ENCODE measurements around the gene MME.

MME gene

GRCh38 chr3:155086051-155086450, 5.9 kb downstream of the MME start:
- Histone ChIP-seq H3K27me3 (ENCODE audit: control insufficient read depth, low read length) (no peaks in the 10 kb centered on the region), H3K9me3 (ENCODE audit: control insufficient read depth, insufficient read depth, low read length) (no peaks in the 10 kb centered on the region), H3K4me1 (ENCODE audit: control insufficient read depth, low read length) (peaks cover 61% of the 10 kb centered on the region), H3K27ac (ENCODE audit: low read depth, low read length) (no peak overlapping the region), H3K4me2 (ENCODE audit: low read length) (no peak overlapping the region), H3K79me2 (ENCODE audit: control insufficient read depth, low read length) (peaks cover 85% of the 10 kb centered on the region), H3K36me3 (ENCODE audit: control insufficient read depth, low read length) (peaks cover 94% of the 10 kb centered on the region), H3K9me2 (replicated peaks; ENCODE audit: control insufficient read depth, low read length) (no peaks in the 10 kb centered on the region), H3K4me3 (ENCODE audit: low read length) (no peak overlapping the region), H4K20me1 (ENCODE audit: control insufficient read depth, insufficient read depth, low read depth, low read length) (no peaks in the 10 kb centered on the region), H3F3A (ENCODE audit: control insufficient read depth, insufficient read depth) (peaks cover 10% of the 10 kb centered on the region; the same call in 1 of the 2 replicates)
- TF ChIP-seq CTCF (IDR thresholded peaks at IDR 0.05; ENCODE audit: low read depth, low read length, poor library complexity, severe bottlenecking) (no peak), EZH2phosphoT487 (IDR thresholded peaks at IDR 0.05; ENCODE audit: borderline replicate concordance, low read length) (no peak)

- Histone ChIP-seq H3F3A (ENCODE audit: control insufficient read depth, insufficient read depth) (peaks cover 24% of the 10 kb centered on the region), H3K9me2 (replicated peaks; ENCODE audit: control insufficient read depth, low read length) (no peaks in the 10 kb centered on the region), H3K4me3 (ENCODE audit: low read length) (no peak overlapping the region), H3K36me3 (ENCODE audit: control insufficient read depth, low read length) (peaks cover 93% of the 10 kb centered on the region), H3K4me1 (ENCODE audit: control insufficient read depth, low read length) (peaks cover 66% of the 10 kb centered on the region), H3K79me2 (ENCODE audit: control insufficient read depth, low read length) (peaks cover 85% of the 10 kb centered on the region), H3K27me3 (ENCODE audit: control insufficient read depth, low read length) (no peaks in the 10 kb centered on the region), H3K27ac (ENCODE audit: low read depth, low read length) (no peak overlapping the region), H3K4me2 (ENCODE audit: low read length) (no peak overlapping the region), H4K20me1 (ENCODE audit: control insufficient read depth, insufficient read depth, low read depth, low read length) (no peaks in the 10 kb centered on the region), H3K9me3 (ENCODE audit: control insufficient read depth, insufficient read depth, low read length) (no peaks in the 10 kb centered on the region)
- no peak for TF ChIP-seq EZH2phosphoT487 (IDR thresholded peaks at IDR 0.05; ENCODE audit: borderline replicate concordance, low read length)
- TF ChIP-seq CTCF (IDR thresholded peaks at IDR 0.05; ENCODE audit: low read depth, low read length, poor library complexity, severe bottlenecking), result no peak
Observed at GRCh38 chr3:155088706-155089345, 8.7 kb downstream of the MME start.

DNA sequence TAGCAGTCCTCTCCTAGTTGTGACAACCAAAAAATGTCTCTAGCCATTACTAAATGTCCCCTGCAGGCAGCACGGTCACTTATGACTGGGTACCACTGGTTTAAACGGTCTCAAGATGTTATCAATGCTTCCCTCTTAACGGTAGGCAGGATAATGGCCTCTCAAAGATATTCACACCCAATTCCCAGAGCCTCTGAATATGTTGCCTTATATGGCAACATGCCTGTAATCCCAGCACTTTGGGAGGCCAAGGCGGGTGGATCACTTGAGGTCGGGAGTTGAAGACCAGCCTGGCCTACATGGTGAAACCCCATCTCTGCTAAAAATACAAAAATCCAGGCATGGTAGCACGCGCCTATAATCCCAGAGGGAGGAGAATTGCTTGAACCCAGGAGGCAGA, 9.4 kb downstream of the MME start:
- H3K9me2 ChIP-seq (replicated peaks; ENCODE audit: control insufficient read depth, low read length), result no peaks in the 10 kb centered on the region
- peaks cover 85% of the 10 kb centered on the region for H3K79me2 ChIP-seq (ENCODE audit: control insufficient read depth, low read length)
- no peaks in the 10 kb centered on the region for H4K20me1 ChIP-seq (ENCODE audit: control insufficient read depth, insufficient read depth, low read depth, low read length)
- peaks cover 72% of the 10 kb centered on the region for H3K4me1 ChIP-seq (ENCODE audit: control insufficient read depth, low read length)
- H3K4me2 ChIP-seq (ENCODE audit: low read length), result no peak overlapping the region
- H3K9me3 ChIP-seq (ENCODE audit: control insufficient read depth, insufficient read depth, low read length), result no peaks in the 10 kb centered on the region
- peaks cover 24% of the 10 kb centered on the region for H3F3A ChIP-seq (ENCODE audit: control insufficient read depth, insufficient read depth)
- H3K27me3 ChIP-seq (ENCODE audit: control insufficient read depth, low read length), result no peaks in the 10 kb centered on the region
- TF ChIP-seq CTCF (IDR thresholded peaks at IDR 0.05; ENCODE audit: low read depth, low read length, poor library complexity, severe bottlenecking) (no peak), EZH2phosphoT487 (IDR thresholded peaks at IDR 0.05; ENCODE audit: borderline replicate concordance, low read length) (no peak)
- H3K27ac ChIP-seq (ENCODE audit: low read depth, low read length), result no peak overlapping the region
- H3K4me3 ChIP-seq (ENCODE audit: low read length), result no peak overlapping the region
- peaks cover 93% of the 10 kb centered on the region for H3K36me3 ChIP-seq (ENCODE audit: control insufficient read depth, low read length)

Data from DOHH2 (cell line).